Left ventricle myocardium superior (tissue), 1 donor: ENCODE results near the gene C1orf35. TPM values are rescaled to one million over a fixed set of nuclear protein-coding genes. Genes with fewer than 3 reads are reported as not detected.
"Not testable (repeated sequence)": the region's sequence is repeated elsewhere in the genome, so short reads cannot be mapped to it uniquely, and the experiment has no call there.

Experiments used
- ATAC-seq: fragments of 200-7000 bp; cut with Tn5 transposase; one replicate; pipeline ENCODE4 v1.9.1; 2020; ENCODE audit warnings: mild to moderate bottlenecking, moderate library complexity
- DNase-seq: peaks from one replicate; pipeline ENCODE4 v3.0.0-alpha.2; 2020
- intact Hi-C: fragments of 100-400 bp; cut with micrococcal nuclease; formaldehyde crosslinking; loops from one replicate; pipeline ENCODE4 v1.11.0; 2022
- total RNA-seq: library from RNA; stranded (reverse); fragmentation: NEBNext Ultra II Directional; extraction: Animal tissue kit (Norgen Biotek cat#: 25700); gene quantifications from one replicate; pipeline ENCODE4 v1.2.1, GENCODE V29; 2021
- donor health status: DM: no; HTN: yes; CAD: no; lungs with severe emphysema.

The C1orf35 gene
- total RNA-seq, 1 donor from 2014 or later = 10.5 TPM

- intact Hi-C loops = no loop called here
- no peak for ATAC-seq
- no peak for DNase-seq
Observed at GRCh38 chr1:228112167-228112566, 9.0 kb upstream of the C1orf35 start.

GRCh38 chr1:228111315-228111714 is 8.2 kb upstream of the C1orf35 start:
- DNase-seq, intact Hi-C loops, ATAC-seq: not testable (repeated sequence)

- DNase-seq (no peak), ATAC-seq (no peak)
- intact Hi-C loops = no loop called here
Observed at GRCh38 chr1:228110556-228110955, 7.4 kb upstream of the C1orf35 start.

- intact Hi-C loops = no loop called here
- no peak for ATAC-seq
Observed at GRCh38 chr1:228109962-228110488, 6.9 kb upstream of the C1orf35 start.

GRCh38 chr1:228109073-228109961 is 6.2 kb upstream of the C1orf35 start, which contains the start of gene MRPL55:
MRPL55 (minus strand) TSS chr1:228109299; CDS start chr1:228108260, 1,039 bp downstream.
- peak; percentile 95 for ATAC-seq
- DNase-seq = peak; percentile 99
- intact Hi-C loops = no loop called here

More at GRCh38 chr1:228109962-228110488, 6.9 kb upstream of the C1orf35 start:
- DNase-seq = no peak

- intact Hi-C loops = no loop called here
- no peak for DNase-seq
- no peak for ATAC-seq
Observed at GRCh38 chr1:228108742-228109072, 5.6 kb upstream of the C1orf35 start.

- intact Hi-C loops = no loop called here
- DNase-seq = no peak
- no peak for ATAC-seq
Observed at GRCh38 chr1:228108055-228108690, 5.0 kb upstream of the C1orf35 start.

- no peak for ATAC-seq
- no peak for DNase-seq
- intact Hi-C loops = no loop called here
Observed at GRCh38 chr1:228107636-228108035, 4.5 kb upstream of the C1orf35 start.

GRCh38 chr1:228106800-228107054 is 3.6 kb upstream of the C1orf35 start:
- intact Hi-C loops = no loop called here
- DNase-seq (no peak), ATAC-seq (no peak)

- intact Hi-C loops = no loop called here
- ATAC-seq (no peak), DNase-seq (no peak)
Observed at GRCh38 chr1:228105996-228106799, 3.1 kb upstream of the C1orf35 start.

- DNase-seq (no peak), ATAC-seq (no peak)
- intact Hi-C loops = no loop called here
Observed at GRCh38 chr1:228105270-228105995, 2.3 kb upstream of the C1orf35 start.

GRCh38 chr1:228104526-228105269 is 1.6 kb upstream of the C1orf35 start:
- ATAC-seq (no peak), DNase-seq (no peak)
- intact Hi-C loops = no loop called here

- intact Hi-C loops = no loop called here
- DNase-seq = peak; percentile 56
- peak; percentile 2 for ATAC-seq
Observed at GRCh38 chr1:228101994-228102790, 933 bp downstream of the C1orf35 start.

GRCh38 chr1:228101614-228101993 is 1.5 kb downstream of the C1orf35 start:
- intact Hi-C loops = no loop called here
- ATAC-seq (no peak), DNase-seq (no peak)

GRCh38 chr1:228100822-228101613 is 2.1 kb downstream of the C1orf35 start:
- DNase-seq (no peak), ATAC-seq (no peak)
- intact Hi-C loops = no loop called here

GRCh38 chr1:228099331-228099732 is 3.8 kb downstream of the C1orf35 start:
- ATAC-seq = no peak
- no peak for DNase-seq
- intact Hi-C loops = no loop called here

- ATAC-seq (no peak), DNase-seq (no peak)
- intact Hi-C loops = no loop called here
Observed at GRCh38 chr1:228098323-228098931, 4.7 kb downstream of the C1orf35 start.
